Activated naive CD4-positive, alpha-beta T cell treated with anti-CD3 and anti-CD28 coated beads, Interleukin-2, amount 50 U/mL, for 16 hours (primary cell): ENCODE data around the gene DFFA.
"Not testable (repeated sequence)": the region's sequence is repeated elsewhere in the genome, so short reads cannot be mapped to it uniquely, and the experiment has no call there.

Experiments
- DNase-seq: peaks from one replicate; pipeline ENCODE4 v3.0.0-alpha.2; 2020

Gene DFFA

GRCh38 chr1:10504249-10504648, 31.9 kb upstream of the DFFA start:
- DNase-seq = no peak

GRCh38 chr1:10502206-10502605, 29.9 kb upstream of the DFFA start:
- no peak for DNase-seq

- DNase-seq = no peak
These were observed 25.9 kb upstream of the DFFA start for GRCh38 chr1:10498231-10498630.

- DNase-seq = no peak
These were observed 24.8 kb upstream of the DFFA start for GRCh38 chr1:10497109-10497508.

- DNase-seq = peak; percentile 28
These were observed 23.6 kb upstream of the DFFA start for GRCh38 chr1:10495952-10496351.

- DNase-seq = peak; percentile 15
These were observed 23.1 kb upstream of the DFFA start for GRCh38 chr1:10495475-10495817.

- DNase-seq = peak; percentile 77
These were observed 22.6 kb upstream of the DFFA start for GRCh38 chr1:10494754-10495474.

- DNase-seq = no peak
These were observed 22.1 kb upstream of the DFFA start for GRCh38 chr1:10494418-10494753.

GRCh38 chr1:10490286-10490970, 18.1 kb upstream of the DFFA start:
- DNase-seq = no peak

GRCh38 chr1:10489291-10490055, 17.1 kb upstream of the DFFA start:
- no peak for DNase-seq

GRCh38 chr1:10484521-10484920, 12.2 kb upstream of the DFFA start:
- DNase-seq = no peak

- no peak for DNase-seq
These were observed 8.3 kb upstream of the DFFA start for GRCh38 chr1:10480614-10481013.

- no peak for DNase-seq
These were observed 7.0 kb upstream of the DFFA start for GRCh38 chr1:10479296-10479695.

- no peak for DNase-seq
These were observed 3.2 kb upstream of the DFFA start for GRCh38 chr1:10475510-10475909.

GRCh38 chr1:10474613-10475507, 2.5 kb upstream of the DFFA start, which contains the start of gene PEX14:
Gene PEX14 (plus strand): TSS chr1:10474950. CDS start chr1:10474967, 17 bp downstream.
- DNase-seq = peak; percentile 89

- DNase-seq = not testable (repeated sequence)
These were observed 1.9 kb upstream of the DFFA start for GRCh38 chr1:10474309-10474612.

- no peak for DNase-seq
These were observed 926 bp upstream of the DFFA start for GRCh38 chr1:10473145-10473765.

GRCh38 chr1:10471411-10472219, 714 bp downstream of the DFFA start:
- DNase-seq = no peak

- no peak for DNase-seq
These were observed 2.3 kb downstream of the DFFA start for GRCh38 chr1:10470043-10470442.

GRCh38 chr1:10467078-10467477, 5.3 kb downstream of the DFFA start:
- DNase-seq = no peak

- DNase-seq = no peak
These were observed 13.1 kb downstream of the DFFA start for GRCh38 chr1:10459184-10459583.

- DNase-seq = no peak
These were observed 14.5 kb downstream of the DFFA start for GRCh38 chr1:10457875-10458274.
